DND-41 (cell line): Measurements from ENCODE around the gene PPP1R14C.

ENCODE experiments used
- ATAC-seq: fragments of 200-7000 bp; cut with Tn5 transposase; 3 replicates; pipeline ENCODE4 v1.9.1; 2021; ENCODE audit warnings: low read depth; ENCODE audit not compliant: insufficient read depth
- DNase-seq: peaks from one replicate; pipeline ENCODE4 v3.0.0-alpha.2; 2020
- H2AFZ ChIP-seq: 2 replicates; pipeline ENCODE4 v1.6.0; 2012; ENCODE audit warnings: low read depth, low read length
- H3K27ac ChIP-seq: 2 replicates; pipeline ENCODE4 v1.5.1; 2012; ENCODE audit warnings: low read length, inconsistent platforms
- H3K27me3 ChIP-seq: fragments of 200-600 bp; sonication (generic); 2 replicates; pipeline ENCODE4 v1.6.0; 2012; ENCODE audit warnings: low read length, mild to moderate bottlenecking, inconsistent platforms; ENCODE audit not compliant: insufficient read depth, poor library complexity
- H3K36me3 ChIP-seq: 2 replicates; pipeline ENCODE4 v1.5.1; 2012; ENCODE audit warnings: low read length, inconsistent platforms; ENCODE audit not compliant: insufficient read depth
- H3K4me1 ChIP-seq: 2 replicates; pipeline ENCODE4 v1.5.1; 2012; ENCODE audit warnings: mild to moderate bottlenecking, low read length; ENCODE audit not compliant: insufficient read depth
- H3K4me2 ChIP-seq: 2 replicates; pipeline ENCODE4 v1.6.0; 2012; ENCODE audit warnings: mild to moderate bottlenecking, moderate library complexity, low read length, inconsistent platforms; ENCODE audit not compliant: insufficient read depth
- H3K4me3 ChIP-seq, 2 experiments: fragments of 200-600 bp in 1 of 2; shearing (Covaris generic) in 1 of 2; 2 replicates each; pipeline ENCODE4 v1.5.1; 2012 to 2016; ENCODE audit warnings: inconsistent platforms in 2 of 2, low read length in 2 of 2, mild to moderate bottlenecking in 2 of 2, low read depth in 1 of 2, moderate library complexity in 1 of 2
- H3K79me2 ChIP-seq: 2 replicates; pipeline ENCODE4 v1.6.0; 2012; ENCODE audit warnings: low read length, inconsistent platforms; ENCODE audit not compliant: insufficient read depth
- H3K9ac ChIP-seq: 2 replicates; pipeline ENCODE4 v1.6.0; 2012; ENCODE audit warnings: low read depth, mild to moderate bottlenecking, inconsistent platforms, low read length, moderate library complexity
- H3K9me3 ChIP-seq: 2 replicates; pipeline ENCODE4 v1.5.1; 2012; ENCODE audit warnings: low read length, moderate library complexity, mild to moderate bottlenecking, inconsistent platforms; ENCODE audit not compliant: insufficient read depth, severe bottlenecking
- H4K20me1 ChIP-seq: 2 replicates; pipeline ENCODE4 v1.6.0; 2012; ENCODE audit warnings: low read length; ENCODE audit not compliant: insufficient read depth
- EZH2 ChIP-seq: IDR thresholded peaks from 3 replicates; pipeline ENCODE4 v1.6.1; 2012; ENCODE audit warnings: borderline replicate concordance, low read depth, mild to moderate bottlenecking, moderate library complexity, low read length, inconsistent platforms; ENCODE audit not compliant: severe bottlenecking
- TF ChIP-seq, protein P1 (sequence below): IDR thresholded peaks from 2 replicates; pipeline ENCODE4 v1.5.1; 2012; ENCODE audit warnings: borderline replicate concordance, low read length, moderate library complexity, mild to moderate bottlenecking; ENCODE audit not compliant: poor library complexity, severe bottlenecking; ENCODE audit errors: extremely low read depth

The PPP1R14C gene

DNA sequence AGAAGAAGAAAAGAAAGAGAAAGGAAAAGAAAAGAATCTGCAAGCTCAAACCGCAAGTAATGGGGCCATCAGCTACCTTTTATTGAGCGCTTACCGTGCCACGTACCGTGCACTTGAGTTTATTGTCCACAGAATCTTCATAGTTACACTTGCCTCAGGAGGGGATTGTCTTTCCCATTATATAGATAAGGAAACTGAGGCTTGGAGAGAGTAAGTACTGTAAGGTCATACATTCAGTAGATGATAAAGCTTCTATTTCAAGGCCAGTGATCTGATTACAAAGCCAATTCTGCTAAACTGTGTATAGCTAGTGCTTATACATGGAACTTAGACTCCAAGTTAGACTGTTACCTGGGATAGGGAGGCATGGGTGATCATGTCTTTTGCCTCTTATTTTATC lies 115.5 kb downstream of the PPP1R14C start:
- no peak for TF ChIP-seq EZH2
- TF ChIP-seq, protein P1, sequence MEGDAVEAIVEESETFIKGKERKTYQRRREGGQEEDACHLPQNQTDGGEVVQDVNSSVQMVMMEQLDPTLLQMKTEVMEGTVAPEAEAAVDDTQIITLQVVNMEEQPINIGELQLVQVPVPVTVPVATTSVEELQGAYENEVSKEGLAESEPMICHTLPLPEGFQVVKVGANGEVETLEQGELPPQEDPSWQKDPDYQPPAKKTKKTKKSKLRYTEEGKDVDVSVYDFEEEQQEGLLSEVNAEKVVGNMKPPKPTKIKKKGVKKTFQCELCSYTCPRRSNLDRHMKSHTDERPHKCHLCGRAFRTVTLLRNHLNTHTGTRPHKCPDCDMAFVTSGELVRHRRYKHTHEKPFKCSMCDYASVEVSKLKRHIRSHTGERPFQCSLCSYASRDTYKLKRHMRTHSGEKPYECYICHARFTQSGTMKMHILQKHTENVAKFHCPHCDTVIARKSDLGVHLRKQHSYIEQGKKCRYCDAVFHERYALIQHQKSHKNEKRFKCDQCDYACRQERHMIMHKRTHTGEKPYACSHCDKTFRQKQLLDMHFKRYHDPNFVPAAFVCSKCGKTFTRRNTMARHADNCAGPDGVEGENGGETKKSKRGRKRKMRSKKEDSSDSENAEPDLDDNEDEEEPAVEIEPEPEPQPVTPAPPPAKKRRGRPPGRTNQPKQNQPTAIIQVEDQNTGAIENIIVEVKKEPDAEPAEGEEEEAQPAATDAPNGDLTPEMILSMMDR, result no peak
- no peak overlapping the region for H3K4me3 ChIP-seq
- no peaks in the 10 kb centered on the region for H3K4me1 ChIP-seq
- H3K27ac ChIP-seq, result no peak overlapping the region
- no peaks in the 10 kb centered on the region for H3K36me3 ChIP-seq
- H3K9me3 ChIP-seq, result no peaks in the 10 kb centered on the region
- no peak overlapping the region for H3K4me2 ChIP-seq
- H4K20me1 ChIP-seq, result no peaks in the 10 kb centered on the region
- H3K27me3 ChIP-seq, result peaks cover 20% of the 10 kb centered on the region
- no peak overlapping the region for H3K9ac ChIP-seq
- DNase-seq (no peak), ATAC-seq (no peak)
- no peaks in the 10 kb centered on the region for H3K79me2 ChIP-seq
- H2AFZ ChIP-seq, result no peak overlapping the region

DNA sequence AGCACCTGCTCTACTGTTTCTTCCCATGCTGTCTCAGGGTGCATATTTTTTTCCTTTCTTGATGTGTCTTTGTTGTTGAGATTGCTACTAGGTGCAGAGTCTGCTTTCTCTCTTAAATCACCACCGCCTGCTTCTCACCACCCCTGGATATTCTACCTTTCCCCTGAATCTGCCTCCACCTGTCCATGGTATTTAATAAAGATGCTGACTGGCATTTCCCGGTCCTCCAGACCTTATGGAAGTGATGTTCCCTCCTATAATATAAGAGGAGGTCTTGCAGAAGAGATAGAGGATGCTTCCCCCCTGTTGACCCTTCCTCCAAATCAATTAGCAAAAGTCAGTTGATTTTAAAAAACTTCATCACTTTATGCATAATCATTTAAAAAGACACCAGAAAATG lies 118.1 kb downstream of the PPP1R14C start:
- no peak for ATAC-seq

DNA sequence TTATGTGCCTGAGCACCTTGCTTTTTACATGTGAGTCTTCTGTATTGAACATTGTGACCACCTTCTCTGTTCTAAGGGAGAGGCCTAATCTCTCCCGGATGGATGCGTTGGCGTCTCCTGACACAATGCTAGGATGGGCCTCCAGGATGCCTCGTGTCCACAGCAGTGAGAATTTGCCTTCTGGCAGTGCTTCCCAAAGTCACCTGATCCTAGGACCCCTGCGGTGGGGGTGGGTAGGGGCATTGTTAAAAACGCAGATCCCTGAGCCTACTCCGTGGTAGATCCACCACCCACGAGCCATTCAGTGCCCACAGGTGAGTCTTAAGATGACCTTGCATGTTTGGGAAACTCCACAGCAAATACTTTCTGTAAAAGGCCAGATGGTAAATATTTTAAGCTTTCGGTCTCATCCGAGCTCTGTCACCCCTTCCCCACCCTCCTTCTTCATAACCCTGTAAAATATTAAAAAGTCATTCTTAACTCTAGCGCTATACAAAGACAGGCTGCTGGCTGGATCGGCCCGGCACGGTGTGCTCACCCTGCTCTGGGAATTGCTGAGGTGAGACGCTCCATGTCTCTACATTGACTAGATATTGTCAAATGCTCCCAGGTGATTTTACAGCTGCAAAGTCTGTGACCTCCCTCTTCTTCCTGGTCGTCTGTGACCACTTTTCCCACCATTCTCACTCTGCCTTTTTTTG lies 119.3 kb downstream of the PPP1R14C start:
- H3K27ac ChIP-seq, result no peak overlapping the region

More for the DNA sequence above, 118.1 kb downstream of the PPP1R14C start:
- H3K79me2 ChIP-seq, result no peaks in the 10 kb centered on the region
- no peaks in the 10 kb centered on the region for H3K9me3 ChIP-seq
- H3K27ac ChIP-seq, result no peak overlapping the region
- H2AFZ ChIP-seq, result no peak overlapping the region
- no peak overlapping the region for H3K4me2 ChIP-seq
- no peak overlapping the region for H3K9ac ChIP-seq
- TF ChIP-seq, protein P1, result no peak
- TF ChIP-seq EZH2, result no peak
- no peaks in the 10 kb centered on the region for H3K36me3 ChIP-seq
- H4K20me1 ChIP-seq, result 0 out of 2 replicates have a peak, but pooled peaks cover 2% of the 10 kb centered on the region
- no peaks in the 10 kb centered on the region for H3K4me1 ChIP-seq
- peaks cover 13% of the 10 kb centered on the region for H3K27me3 ChIP-seq
- no peak for DNase-seq
- no peak overlapping the region for H3K4me3 ChIP-seq

More for the DNA sequence above, 119.3 kb downstream of the PPP1R14C start:
- no peak for TF ChIP-seq EZH2
- TF ChIP-seq, protein P1, result no peak
- Histone ChIP-seq H4K20me1 (0 out of 2 replicates have a peak, but pooled peaks cover 2% of the 10 kb centered on the region), H3K9me3 (no peaks in the 10 kb centered on the region), H3K4me2 (no peak overlapping the region), H3K4me1 (no peaks in the 10 kb centered on the region), H3K4me3 (no peak overlapping the region), H2AFZ (no peak overlapping the region), H3K36me3 (no peaks in the 10 kb centered on the region), H3K79me2 (no peaks in the 10 kb centered on the region), H3K27me3 (peaks cover 4% of the 10 kb centered on the region), H3K9ac (no peak overlapping the region)
- ATAC-seq (no peak), DNase-seq (no peak)
